K562 (cell line): ENCODE data around the gene SLC6A6.

Source experiments
- CBFA2T3 ChIP-seq: fragments of 450-650 bp; IDR thresholded peaks from 2 replicates; pipeline ENCODE4 v1.6.1; 2017
- MEF2D ChIP-seq: conservative IDR thresholded peaks from 2 replicates; pipeline ENCODE4 v1.6.1; 2016; ENCODE audit warnings: low read depth, missing genetic modification characterization, missing compliant biosample characterization
- MYNN ChIP-seq, 2 experiments: sonication (generic); formaldehyde crosslinking in 1 of 2; IDR thresholded peaks; 2 replicates each; pipeline versions ENCODE4 v1.5.0 to v1.6.1; 2016 to 2020; ENCODE audit warnings: antibody characterized with exemption in 1 of 2, missing genetic modification reagents in 1 of 2
- NFE2L1 ChIP-seq: fragments of 450-650 bp; IDR thresholded peaks from 2 replicates; pipeline ENCODE4 v1.6.1; 2016; ENCODE audit warnings: missing genetic modification characterization, low read depth, mild to moderate bottlenecking, missing compliant biosample characterization, moderate library complexity, borderline replicate concordance
- POLR3G ChIP-seq: IDR thresholded peaks from 2 replicates; pipeline ENCODE4 v1.6.1; 2011; ENCODE audit not compliant: insufficient read length, insufficient replicate concordance; ENCODE audit errors: extremely low read depth
- ZFX ChIP-seq: sonication (generic); formaldehyde crosslinking; IDR thresholded peaks from 2 replicates; pipeline ENCODE4 v1.8.0; 2022; ENCODE audit warnings: mild to moderate bottlenecking, missing genetic modification reagents, moderate library complexity
- TF ChIP-seq, protein P1 (sequence below), 3 experiments: IDR thresholded peaks in 2 of 3; conservative IDR thresholded peaks in 1 of 3; 2 replicates each; pipeline ENCODE4 v1.5.1; 2011 to 2012; ENCODE audit warnings: low read length in 3 of 3, mild to moderate bottlenecking in 3 of 3, control low read depth in 2 of 3, improper control_type of control experiment in 1 of 3, inconsistent platforms in 1 of 3, low read depth in 1 of 3, mixed read lengths in 1 of 3, moderate library complexity in 1 of 3; ENCODE audit not compliant: insufficient read depth in 2 of 3

DNA sequence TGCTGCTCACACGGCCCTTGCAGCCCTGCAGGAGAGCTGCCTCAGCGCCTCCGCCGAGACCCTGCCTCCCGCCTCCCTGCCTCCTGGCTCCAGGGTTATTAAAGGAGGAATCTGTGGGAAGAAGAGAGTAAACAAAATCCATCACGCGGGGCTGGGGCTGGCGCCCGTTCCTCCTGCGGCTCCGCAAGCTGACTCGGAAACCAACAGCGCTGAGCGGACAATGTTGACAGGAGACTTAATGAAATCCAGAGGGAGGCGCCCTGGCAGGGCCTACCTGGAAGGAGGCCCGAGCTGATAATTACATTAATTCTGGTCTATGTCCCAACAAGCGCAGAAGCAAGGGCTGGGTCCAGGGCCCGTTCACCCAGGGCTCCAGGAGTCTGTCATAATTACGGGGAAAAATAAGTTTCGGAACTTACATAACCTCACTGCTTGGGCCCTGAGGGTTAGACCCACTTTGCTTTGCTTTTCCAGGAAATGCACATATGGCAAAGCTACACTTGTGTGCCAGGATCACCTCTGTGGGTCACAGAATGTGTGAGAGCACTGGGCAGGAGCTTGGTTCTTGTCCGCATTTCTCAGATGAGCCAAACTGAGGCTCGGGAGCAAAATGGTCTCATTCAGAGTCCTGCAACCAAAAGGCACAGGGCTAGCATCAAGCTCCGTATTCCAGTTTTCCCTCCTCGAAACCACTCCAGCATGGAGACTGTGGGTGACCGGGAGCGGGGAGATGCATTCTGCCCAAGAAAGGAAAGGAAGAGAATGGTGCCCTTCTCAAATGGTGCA is 43.8 kb upstream of the SLC6A6 start:
- TF ChIP-seq ZFX (CRISPR knock-in tag) (no peak), MEF2D (tag) (no peak), POLR3G (no peak), CBFA2T3 (no peak), MYNN (IDR thresholded peaks at IDR 0.05) (no peak), MYNN (CRISPR knock-in tag; IDR thresholded peaks at IDR 0.05) (no peak), NFE2L1 (no peak)
- TF ChIP-seq, protein P1, sequence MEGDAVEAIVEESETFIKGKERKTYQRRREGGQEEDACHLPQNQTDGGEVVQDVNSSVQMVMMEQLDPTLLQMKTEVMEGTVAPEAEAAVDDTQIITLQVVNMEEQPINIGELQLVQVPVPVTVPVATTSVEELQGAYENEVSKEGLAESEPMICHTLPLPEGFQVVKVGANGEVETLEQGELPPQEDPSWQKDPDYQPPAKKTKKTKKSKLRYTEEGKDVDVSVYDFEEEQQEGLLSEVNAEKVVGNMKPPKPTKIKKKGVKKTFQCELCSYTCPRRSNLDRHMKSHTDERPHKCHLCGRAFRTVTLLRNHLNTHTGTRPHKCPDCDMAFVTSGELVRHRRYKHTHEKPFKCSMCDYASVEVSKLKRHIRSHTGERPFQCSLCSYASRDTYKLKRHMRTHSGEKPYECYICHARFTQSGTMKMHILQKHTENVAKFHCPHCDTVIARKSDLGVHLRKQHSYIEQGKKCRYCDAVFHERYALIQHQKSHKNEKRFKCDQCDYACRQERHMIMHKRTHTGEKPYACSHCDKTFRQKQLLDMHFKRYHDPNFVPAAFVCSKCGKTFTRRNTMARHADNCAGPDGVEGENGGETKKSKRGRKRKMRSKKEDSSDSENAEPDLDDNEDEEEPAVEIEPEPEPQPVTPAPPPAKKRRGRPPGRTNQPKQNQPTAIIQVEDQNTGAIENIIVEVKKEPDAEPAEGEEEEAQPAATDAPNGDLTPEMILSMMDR (IDR thresholded peaks at IDR 0.05 in 2 of 3, conservative IDR thresholded peaks at IDR 0.05 in 1 of 3; ENCODE audit: insufficient read depth in 2 of 3, low read depth in 1 of 3, low read length in 3 of 3) = no peak
